HG03521 (cell line): Measurements from ENCODE around the gene ZNF729.
"Not testable (repeated sequence)": the region's sequence is repeated elsewhere in the genome, so short reads cannot be mapped to it uniquely, and the experiment has no call there.

Experiments
- ATAC-seq: cut with Tn5 transposase; IDR thresholded peaks from one replicate; pipeline ENCODE4 v1.9.1; 2021; ENCODE audit warnings: mild to moderate bottlenecking, moderate library complexity; ENCODE audit not compliant: unreplicated experiment

The ZNF729 gene

DNA sequence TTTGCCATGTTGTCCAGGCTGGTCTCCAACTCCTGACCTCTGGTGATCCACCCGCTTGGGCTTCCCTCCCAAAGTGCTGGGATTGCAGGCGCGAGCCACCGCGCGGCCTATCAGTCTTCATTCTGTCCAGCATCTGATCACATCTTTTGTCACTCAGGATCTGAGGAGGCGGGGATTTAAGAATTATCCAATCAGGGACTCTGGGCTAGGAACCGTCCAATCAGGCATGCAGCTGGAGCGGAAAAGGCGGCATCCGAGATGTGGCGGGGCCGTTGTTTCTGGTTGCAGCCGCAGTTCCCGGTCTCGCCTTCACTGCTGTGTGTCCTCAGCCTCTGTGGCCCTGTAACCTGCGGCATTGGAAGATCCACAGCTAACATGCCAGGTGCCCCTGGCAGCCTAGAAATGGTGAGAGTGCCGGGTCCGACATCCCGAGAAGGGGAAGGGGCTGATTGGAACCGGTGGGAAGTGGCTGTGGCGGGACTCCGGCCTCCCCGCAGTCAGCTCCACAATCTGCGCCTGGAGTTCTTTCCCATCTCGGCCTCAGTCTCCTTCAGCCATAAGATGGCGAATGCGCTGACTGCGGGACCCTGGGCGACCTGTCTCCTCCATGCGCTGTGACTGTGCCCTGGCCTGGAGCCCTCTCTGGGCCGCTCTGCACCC, at the start of gene ZNF729:
ZNF729 (plus strand) TSS at position 291 of the 660 bp plus-strand sequence; CDS start at position 376, 85 bp downstream.
- ATAC-seq, result no peak

DNA sequence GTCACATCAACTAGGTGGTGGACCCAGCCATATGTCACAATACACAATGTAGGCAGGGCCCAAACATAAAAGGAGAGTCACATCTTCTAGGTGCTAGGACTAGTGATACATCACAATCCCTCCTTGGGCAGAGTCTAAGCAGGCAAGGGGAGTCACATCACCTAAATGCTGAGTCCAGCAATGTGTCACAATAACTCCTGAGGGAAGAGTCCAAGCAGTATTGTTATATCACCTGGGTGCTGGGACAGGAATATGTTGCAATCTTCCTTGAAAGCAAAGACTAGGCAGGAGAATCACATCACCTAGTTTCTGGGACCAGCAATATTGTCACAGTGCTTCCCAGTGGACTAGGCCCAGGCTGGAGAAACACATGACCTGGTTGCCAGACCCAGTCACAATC, 29.4 kb upstream of the ZNF729 start:
- no peak for ATAC-seq

- ATAC-seq, result no peak
These were observed 28.9 kb upstream of the ZNF729 start for GRCh38 chr19:22257381-22257780.

DNA sequence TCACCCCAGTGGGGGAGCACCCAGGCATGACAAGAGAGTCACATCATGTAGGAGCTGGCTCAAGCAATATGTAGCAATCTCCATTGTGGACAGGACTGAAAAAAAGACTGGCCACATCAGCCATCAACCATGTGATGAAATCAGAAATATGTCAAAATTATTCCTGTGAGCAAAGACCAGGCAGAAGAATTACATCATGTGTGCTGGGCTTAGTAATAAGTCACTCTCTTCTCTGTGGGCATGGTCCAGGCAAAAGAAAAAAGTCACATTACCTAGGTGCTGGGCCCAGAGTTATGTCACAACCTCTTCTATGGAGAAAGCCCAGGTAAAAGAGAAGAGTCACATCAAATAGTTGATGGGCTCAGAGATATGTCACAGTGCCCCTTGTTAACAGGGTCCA, 28.3 kb upstream of the ZNF729 start:
- no peak for ATAC-seq

DNA sequence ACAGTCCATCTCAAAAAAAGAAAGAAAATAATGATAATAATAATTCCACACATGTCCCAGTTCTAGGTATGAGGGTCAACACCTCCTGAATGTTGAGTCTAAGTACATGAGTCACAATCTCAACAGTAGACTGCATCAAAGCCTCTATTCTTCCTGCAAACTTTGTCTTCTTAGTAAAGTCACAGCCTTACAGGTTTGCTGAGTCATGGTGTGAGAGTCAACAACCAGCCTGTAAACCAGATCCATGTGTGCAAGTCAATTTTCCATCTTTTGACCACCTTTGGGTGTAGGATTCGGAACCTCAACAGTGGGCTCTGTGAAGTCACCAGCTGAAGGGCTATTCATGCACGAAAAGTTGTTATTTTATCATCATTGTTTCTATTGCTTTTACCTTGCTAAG, 25.7 kb upstream of the ZNF729 start:
- ATAC-seq, result no peak

DNA sequence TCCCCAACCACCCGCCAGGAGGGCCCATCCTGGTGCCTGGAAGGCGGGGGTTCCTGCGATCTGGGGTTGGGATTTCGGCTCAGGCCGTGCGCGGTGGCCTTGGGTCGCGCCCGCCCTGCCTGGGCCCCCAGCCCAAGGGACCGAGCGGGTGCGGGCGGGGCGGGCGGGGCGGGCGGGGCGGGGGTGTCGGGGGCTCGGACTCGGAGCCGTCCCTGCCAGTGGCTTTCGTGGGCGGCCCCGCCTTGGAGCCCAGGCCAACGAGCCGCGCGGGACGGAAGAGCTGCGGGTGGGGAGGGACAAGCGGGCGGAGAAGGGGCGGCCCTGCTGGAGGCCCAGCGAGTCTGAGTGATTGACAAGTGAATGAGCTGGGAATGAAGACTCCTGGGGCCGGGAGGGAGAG, 24.6 kb upstream of the ZNF729 start:
- no peak for ATAC-seq

- ATAC-seq, result no peak
These were observed 23.1 kb upstream of the ZNF729 start for GRCh38 chr19:22263121-22263520.

DNA sequence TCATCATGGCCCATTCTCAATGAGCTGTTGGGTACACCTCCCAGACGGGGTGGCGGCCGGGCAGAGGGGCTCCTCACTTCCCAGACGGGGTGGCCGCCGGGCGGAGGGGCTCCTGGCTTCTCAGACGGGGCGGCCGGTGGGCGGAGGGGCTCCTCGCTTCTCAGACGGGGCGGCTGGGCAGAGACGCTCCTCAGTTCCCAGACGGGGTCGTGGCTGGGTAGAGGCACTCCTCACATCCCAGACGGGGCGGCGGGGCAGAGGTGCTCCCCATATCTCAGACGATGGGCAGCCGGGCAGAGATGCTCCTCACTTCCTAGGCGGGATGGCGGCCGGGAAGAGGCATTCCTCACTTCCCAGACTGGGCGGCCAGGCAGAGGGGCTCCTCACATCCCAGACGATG, 35.3 kb downstream of the ZNF729 start:
- not testable (repeated sequence) for ATAC-seq

- no peak for ATAC-seq
These were observed 40.0 kb downstream of the ZNF729 start for GRCh38 chr19:22326219-22326618.

GRCh38 chr19:22327321-22327720, 41.1 kb downstream of the ZNF729 start:
- ATAC-seq, result no peak

GRCh38 chr19:22331521-22331920, 45.3 kb downstream of the ZNF729 start:
- no peak for ATAC-seq

DNA sequence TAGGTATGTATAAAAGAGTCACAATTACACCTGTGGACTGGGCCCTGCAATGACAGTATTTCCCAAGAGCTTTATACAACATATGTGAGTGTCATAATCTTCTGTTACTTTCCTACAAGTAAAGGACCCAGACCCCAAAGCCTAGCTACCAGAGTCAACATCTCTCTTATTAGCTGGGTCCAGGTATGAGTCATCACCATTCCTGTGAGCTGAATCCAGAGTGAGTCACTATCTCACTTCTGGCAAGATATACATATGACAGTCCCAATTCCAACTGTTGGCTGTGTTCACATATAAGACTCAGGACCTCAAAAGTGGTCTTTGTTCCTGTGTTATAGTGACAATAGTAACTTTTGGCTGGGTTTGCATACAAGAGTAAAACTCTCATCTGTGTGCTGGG, 46.7 kb downstream of the ZNF729 start:
- ATAC-seq, result no peak

GRCh38 chr19:22335716-22336115, 49.5 kb downstream of the ZNF729 start:
- ATAC-seq, result no peak

DNA sequence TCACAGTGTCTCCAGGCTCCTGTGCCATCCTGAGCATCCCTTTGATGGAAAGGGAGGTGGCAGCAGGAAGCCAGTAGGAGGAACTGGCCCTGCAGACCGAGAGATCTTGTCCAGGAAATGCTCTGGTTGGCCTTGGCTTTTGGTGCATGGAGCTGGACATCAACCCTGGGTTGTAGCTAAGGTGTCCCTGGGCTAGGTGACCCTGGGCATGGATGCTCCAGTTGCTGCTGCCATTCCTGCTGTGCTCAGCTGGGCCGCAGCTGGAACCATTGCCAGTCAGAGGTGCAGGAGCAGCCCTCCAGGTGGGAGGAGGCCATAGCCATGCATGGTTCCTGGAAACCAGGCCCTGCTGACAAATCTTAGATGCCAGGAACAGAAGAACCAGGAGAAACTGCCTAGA, 68.4 kb downstream of the ZNF729 start:
- no peak for ATAC-seq
